ENCODE data around the gene EVI5L. TPM values are rescaled to one million over a fixed set of nuclear protein-coding genes. Genes with fewer than 3 reads are reported as not detected.
A peak's percentile ranks its signal among the peaks of the same experiment; 100 is the strongest.
"Not testable (repeated sequence)": the region's sequence is repeated elsewhere in the genome, so short reads cannot be mapped to it uniquely, and the experiment has no call there.

Gene EVI5L
- total RNA-seq, 2 experiments from 2014 or later = 4.8 TPM

GRCh38 chr19:7879836-7880235, 49.8 kb downstream of the EVI5L start:
- Mint-ChIP-seq H3K36me3 (no peaks in the 10 kb centered on the region), H3K27ac (no peak overlapping the region), H3K9me3 (no peaks in the 10 kb centered on the region), H3K4me1 (peaks cover 2% of the 10 kb centered on the region), H3K27me3 (peaks cover 11% of the 10 kb centered on the region), H3K4me3 (no peak overlapping the region)
- no peak for DNase-seq

- H3K9me3 Mint-ChIP-seq = no peaks in the 10 kb centered on the region
- H3K27ac Mint-ChIP-seq = no peak overlapping the region
- H3K27me3 Mint-ChIP-seq = peaks cover 9% of the 10 kb centered on the region
- no peaks in the 10 kb centered on the region for H3K4me1 Mint-ChIP-seq
- H3K36me3 Mint-ChIP-seq = no peaks in the 10 kb centered on the region
- DNase-seq = no peak
- no peak overlapping the region for H3K4me3 Mint-ChIP-seq
Measured at GRCh38 chr19:7881910-7882309, 51.9 kb downstream of the EVI5L start.

GRCh38 chr19:7883105-7883504, 53.1 kb downstream of the EVI5L start:
- DNase-seq = no peak
- peaks cover 12% of the 10 kb centered on the region for H3K27me3 Mint-ChIP-seq
- no peak overlapping the region for H3K4me3 Mint-ChIP-seq
- no peaks in the 10 kb centered on the region for H3K4me1 Mint-ChIP-seq
- H3K9me3 Mint-ChIP-seq = no peaks in the 10 kb centered on the region
- no peak overlapping the region for H3K27ac Mint-ChIP-seq
- H3K36me3 Mint-ChIP-seq = no peaks in the 10 kb centered on the region

GRCh38 chr19:7883796-7884570, 54.0 kb downstream of the EVI5L start:
- H3K4me1 Mint-ChIP-seq = no peaks in the 10 kb centered on the region
- no peak for DNase-seq
- peaks cover 16% of the 10 kb centered on the region for H3K27me3 Mint-ChIP-seq
- H3K36me3 Mint-ChIP-seq = no peaks in the 10 kb centered on the region
- H3K9me3 Mint-ChIP-seq = no peaks in the 10 kb centered on the region
- H3K4me3 Mint-ChIP-seq = no peak overlapping the region
- no peak overlapping the region for H3K27ac Mint-ChIP-seq

GRCh38 chr19:7885818-7886217, 55.8 kb downstream of the EVI5L start:
- Mint-ChIP-seq H3K27me3 (peaks cover 30% of the 10 kb centered on the region), H3K36me3 (no peaks in the 10 kb centered on the region), H3K4me3 (no peak overlapping the region), H3K4me1 (no peaks in the 10 kb centered on the region), H3K27ac (no peak overlapping the region), H3K9me3 (no peaks in the 10 kb centered on the region)
- DNase-seq = no peak

- H3K27me3 Mint-ChIP-seq = peaks cover 45% of the 10 kb centered on the region
- H3K27ac Mint-ChIP-seq = no peak overlapping the region
- H3K4me1 Mint-ChIP-seq = no peaks in the 10 kb centered on the region
- H3K9me3 Mint-ChIP-seq = no peaks in the 10 kb centered on the region
- no peak overlapping the region for H3K4me3 Mint-ChIP-seq
- DNase-seq = no peak
- no peaks in the 10 kb centered on the region for H3K36me3 Mint-ChIP-seq
Measured at GRCh38 chr19:7887408-7888144, 57.6 kb downstream of the EVI5L start.

GRCh38 chr19:7888145-7888825, 58.3 kb downstream of the EVI5L start, which contains the start of gene LRRC8E:
Gene LRRC8E (plus strand): TSS chr19:7888510. CDS start chr19:7895604, 7,094 bp downstream.
- DNase-seq = peak; percentile 61
- no peak within 1 kb of the TSS for H3K4me3 Mint-ChIP-seq

GRCh38 chr19:7888826-7889217, 58.8 kb downstream of the EVI5L start:
- Mint-ChIP-seq H3K36me3 (no peaks in the 10 kb centered on the region), H3K4me1 (peaks cover under 1% of the 10 kb centered on the region), H3K27ac (no peak overlapping the region), H3K9me3 (no peaks in the 10 kb centered on the region), H3K27me3 (peaks cover 56% of the 10 kb centered on the region), H3K4me3 (no peak overlapping the region)
- DNase-seq = no peak

More at GRCh38 chr19:7888145-7888825, 58.3 kb downstream of the EVI5L start, which contains the start of gene LRRC8E:
- Mint-ChIP-seq H3K9me3 (no peaks in the 10 kb centered on the region), H3K36me3 (no peaks in the 10 kb centered on the region), H3K27ac (no peak within 1 kb of the TSS), H3K4me1 (no peaks in the 10 kb centered on the region), H3K27me3 (peaks cover 52% of the 10 kb centered on the region)

- DNase-seq, H3K9me3 Mint-ChIP-seq, H3K27ac Mint-ChIP-seq, H3K4me1 Mint-ChIP-seq, H3K4me3 Mint-ChIP-seq, H3K36me3 Mint-ChIP-seq: not testable (repeated sequence)
- H3K27me3 Mint-ChIP-seq = peaks cover 53% of the 10 kb centered on the region
Measured at GRCh38 chr19:7893362-7894101, 63.5 kb downstream of the EVI5L start.

GRCh38 chr19:7894612-7895309, 64.7 kb downstream of the EVI5L start:
- Mint-ChIP-seq H3K27me3 (peaks cover 43% of the 10 kb centered on the region), H3K9me3 (no peaks in the 10 kb centered on the region), H3K4me1 (peaks cover 2% of the 10 kb centered on the region), H3K4me3 (no peak overlapping the region), H3K36me3 (no peaks in the 10 kb centered on the region), H3K27ac (no peak overlapping the region)
- no peak for DNase-seq

GRCh38 chr19:7895565-7895964, 65.5 kb downstream of the EVI5L start:
- Mint-ChIP-seq H3K4me3 (no peak overlapping the region), H3K4me1 (peaks cover 2% of the 10 kb centered on the region), H3K36me3 (no peaks in the 10 kb centered on the region), H3K27ac (no peak overlapping the region), H3K27me3 (peaks cover 37% of the 10 kb centered on the region), H3K9me3 (no peaks in the 10 kb centered on the region)
- DNase-seq = no peak

GRCh38 chr19:7897292-7897691, 67.3 kb downstream of the EVI5L start:
- peaks cover 24% of the 10 kb centered on the region for H3K27me3 Mint-ChIP-seq
- H3K27ac Mint-ChIP-seq = no peak overlapping the region
- H3K4me3 Mint-ChIP-seq = no peak overlapping the region
- no peak for DNase-seq
- H3K36me3 Mint-ChIP-seq = no peaks in the 10 kb centered on the region
- peaks cover 2% of the 10 kb centered on the region for H3K4me1 Mint-ChIP-seq
- no peaks in the 10 kb centered on the region for H3K9me3 Mint-ChIP-seq

GRCh38 chr19:7898967-7899366, 68.9 kb downstream of the EVI5L start:
- peaks cover 2% of the 10 kb centered on the region for H3K36me3 Mint-ChIP-seq
- no peak overlapping the region for H3K4me3 Mint-ChIP-seq
- no peaks in the 10 kb centered on the region for H3K9me3 Mint-ChIP-seq
- H3K27ac Mint-ChIP-seq = no peak overlapping the region
- peaks cover 7% of the 10 kb centered on the region for H3K4me1 Mint-ChIP-seq
- H3K27me3 Mint-ChIP-seq = peaks cover 15% of the 10 kb centered on the region
- no peak for DNase-seq

GRCh38 chr19:7899751-7900378, 69.8 kb downstream of the EVI5L start:
- Mint-ChIP-seq H3K9me3 (no peaks in the 10 kb centered on the region), H3K27me3 (peaks cover 6% of the 10 kb centered on the region), H3K27ac (no peak overlapping the region), H3K4me1 (peaks cover 12% of the 10 kb centered on the region), H3K4me3 (no peak overlapping the region), H3K36me3 (peaks cover 7% of the 10 kb centered on the region)
- DNase-seq = no peak

Data from activated naive CD8-positive, alpha-beta T cell treated with anti-CD3 and anti-CD28 coated beads for 36 hours (primary cell).